GM21529 (cell line): ENCODE results near the gene CCDC97.

ENCODE experiments used
- ATAC-seq: cut with Tn5 transposase; IDR thresholded peaks from one replicate; pipeline ENCODE4 v1.9.1; 2021; ENCODE audit not compliant: unreplicated experiment

Gene CCDC97

DNA sequence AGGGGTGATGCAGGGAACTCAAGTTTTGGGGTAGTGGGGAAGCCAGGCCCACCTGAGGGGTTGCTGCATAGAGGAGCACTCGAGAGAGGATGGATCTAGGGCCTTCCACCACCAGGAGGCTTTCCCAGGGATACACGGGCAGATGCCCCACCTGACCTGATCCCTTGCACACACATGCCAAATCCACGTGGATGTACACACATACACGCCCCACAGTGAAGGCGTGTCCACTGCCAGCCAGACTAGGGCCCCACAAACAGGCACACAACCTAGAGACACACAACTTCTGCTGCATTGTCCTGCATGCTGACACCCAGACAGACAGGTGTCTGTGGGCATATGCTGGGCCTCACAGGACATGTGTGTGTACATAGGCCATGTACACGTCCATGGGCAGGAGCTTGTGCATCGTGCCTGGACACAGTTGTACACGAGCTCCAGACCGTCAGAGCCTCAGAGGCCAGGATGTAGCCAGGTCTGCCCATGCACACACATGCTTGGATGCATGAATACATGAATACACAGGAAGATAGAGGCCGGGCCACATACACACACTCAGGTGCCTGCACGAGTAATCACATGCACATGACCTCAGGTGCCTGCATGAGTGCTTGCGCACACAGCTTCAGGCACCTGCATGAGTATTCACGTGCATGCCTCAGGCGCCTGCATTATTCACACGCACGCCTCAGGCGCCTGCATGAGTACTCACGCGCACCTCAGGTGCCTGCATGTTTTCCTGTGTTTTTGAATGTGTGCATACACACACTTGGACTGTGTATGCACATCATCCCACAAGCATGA lies 8.9 kb downstream of the CCDC97 start:
- no peak for ATAC-seq

DNA sequence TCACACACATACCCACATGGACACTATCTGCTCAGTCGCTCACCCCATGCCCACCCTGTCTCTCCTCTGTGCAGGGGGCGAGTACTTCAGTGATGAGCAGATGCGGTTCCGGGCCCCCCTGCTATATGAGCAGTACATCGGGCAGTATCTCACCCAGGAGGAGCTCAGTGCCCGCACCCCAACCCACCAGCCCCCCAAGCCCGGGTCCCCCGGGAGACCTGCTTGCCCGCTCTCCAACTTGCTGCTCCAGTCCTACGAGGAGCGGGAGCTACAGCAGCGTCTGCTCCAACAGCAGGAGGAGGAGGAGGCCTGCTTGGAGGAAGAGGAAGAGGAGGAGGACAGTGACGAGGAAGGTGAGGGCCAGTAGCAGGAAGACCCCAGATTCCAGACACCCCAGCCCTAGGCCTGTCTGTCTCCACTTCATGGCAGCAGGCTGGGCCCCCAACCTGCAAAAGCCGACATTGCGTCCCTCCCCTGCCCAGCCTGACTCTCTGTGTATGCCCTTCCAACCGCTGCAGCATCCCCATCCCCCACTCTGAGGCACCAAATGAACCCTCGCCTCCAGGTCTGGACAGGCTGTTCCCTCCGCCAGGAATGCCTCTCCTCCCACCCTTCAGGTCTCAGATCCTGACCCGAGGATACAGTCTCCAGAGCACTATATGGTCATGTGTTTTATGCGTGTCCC lies 9.7 kb downstream of the CCDC97 start:
- no peak for ATAC-seq

- no peak for ATAC-seq
These were observed 10.2 kb downstream of the CCDC97 start for GRCh38 chr19:41320185-41320518.

DNA sequence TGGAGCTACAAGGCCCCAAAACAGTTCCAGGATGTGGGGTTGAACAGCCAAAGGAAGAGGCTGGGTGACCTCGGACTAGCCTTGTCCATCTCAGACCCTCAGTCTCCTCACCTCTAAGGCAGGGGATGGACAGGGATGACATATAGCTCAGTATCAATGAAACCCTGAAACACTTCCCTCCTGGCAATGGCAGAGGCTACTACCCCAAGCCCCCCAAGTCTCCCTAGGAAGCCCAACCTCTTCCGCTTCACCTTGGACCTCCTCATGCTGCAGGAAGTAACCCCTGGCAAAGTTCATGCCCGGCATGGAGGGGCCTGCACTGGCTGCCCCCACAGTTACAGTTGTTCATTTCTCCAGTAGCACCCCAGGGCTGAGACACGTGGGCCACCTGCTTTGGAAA lies 10.6 kb downstream of the CCDC97 start:
- no peak for ATAC-seq

GRCh38 chr19:41321204-41321599 lies 11.2 kb downstream of the CCDC97 start:
- no peak for ATAC-seq

DNA sequence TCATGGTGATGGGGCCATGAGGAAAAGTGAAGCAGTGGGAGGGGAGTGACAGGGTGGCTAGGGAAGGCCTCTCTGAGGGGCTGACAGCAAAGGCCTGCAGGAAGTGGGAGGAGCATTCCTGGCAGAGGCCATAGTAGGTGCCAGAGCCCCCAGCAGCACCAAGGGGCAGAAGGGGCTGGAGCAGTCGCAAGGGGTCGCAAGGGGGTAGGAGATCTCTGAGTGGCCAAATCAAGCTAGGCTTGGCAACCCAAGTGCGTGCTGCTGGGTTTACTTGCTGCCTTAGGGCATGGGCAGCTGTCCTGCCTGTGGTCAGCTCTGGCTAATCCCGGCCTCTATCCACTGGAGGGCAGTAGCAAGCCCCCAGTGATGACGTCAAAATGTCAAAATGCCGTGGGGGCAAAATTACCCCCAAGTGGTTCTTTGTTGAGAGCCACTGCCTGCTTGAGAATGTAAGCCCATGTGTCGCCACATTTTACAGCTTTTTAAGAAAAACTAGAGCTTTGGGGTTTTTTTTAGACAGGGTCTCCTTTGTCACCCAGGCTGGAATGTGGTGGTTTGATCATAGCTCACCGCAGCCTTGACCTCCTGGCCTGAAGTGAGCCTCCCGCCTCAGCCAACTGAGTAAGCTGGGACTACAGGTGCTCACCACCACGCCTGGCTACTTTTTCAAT lies 11.8 kb downstream of the CCDC97 start:
- ATAC-seq = no peak

DNA sequence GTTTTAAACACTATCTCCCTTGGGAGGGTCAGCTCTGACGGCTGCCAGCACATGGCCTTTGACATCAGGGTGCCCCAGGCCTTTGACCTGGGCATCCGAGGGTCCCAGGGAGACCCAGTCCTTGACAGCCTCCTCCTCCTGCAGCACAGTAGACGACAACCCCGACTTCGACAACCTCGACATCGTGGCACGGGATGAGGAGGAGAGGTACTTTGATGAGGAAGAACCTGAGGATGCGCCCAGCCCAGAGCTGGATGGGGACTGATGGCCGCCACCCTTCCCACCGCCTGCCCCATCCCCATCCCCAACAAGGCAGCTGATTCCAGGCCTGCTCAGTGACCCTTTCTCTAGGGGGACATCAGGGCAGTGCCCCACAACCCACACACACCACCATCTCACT lies 12.5 kb downstream of the CCDC97 start:
- no peak for ATAC-seq

DNA sequence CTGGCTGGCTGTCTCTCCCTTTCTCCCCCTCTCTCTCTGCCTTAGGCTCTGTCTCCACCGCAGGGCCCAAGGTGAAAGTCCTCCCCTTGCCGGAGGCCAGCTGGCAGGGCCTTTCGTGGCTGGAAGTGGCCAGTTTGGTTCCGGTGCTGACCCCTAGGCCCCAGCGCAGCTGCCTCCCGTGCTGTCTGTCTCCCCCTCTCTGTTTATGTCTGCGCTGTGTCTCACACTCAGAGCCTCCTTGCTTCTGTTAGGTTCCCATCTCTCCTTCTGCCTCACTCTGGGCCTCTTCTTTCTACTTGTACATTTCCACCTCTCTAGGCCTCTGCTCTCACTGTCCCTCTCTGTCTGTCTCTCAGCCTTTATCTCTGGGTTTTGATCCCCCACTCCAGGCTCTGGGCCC lies 13.1 kb downstream of the CCDC97 start:
- ATAC-seq = no peak

DNA sequence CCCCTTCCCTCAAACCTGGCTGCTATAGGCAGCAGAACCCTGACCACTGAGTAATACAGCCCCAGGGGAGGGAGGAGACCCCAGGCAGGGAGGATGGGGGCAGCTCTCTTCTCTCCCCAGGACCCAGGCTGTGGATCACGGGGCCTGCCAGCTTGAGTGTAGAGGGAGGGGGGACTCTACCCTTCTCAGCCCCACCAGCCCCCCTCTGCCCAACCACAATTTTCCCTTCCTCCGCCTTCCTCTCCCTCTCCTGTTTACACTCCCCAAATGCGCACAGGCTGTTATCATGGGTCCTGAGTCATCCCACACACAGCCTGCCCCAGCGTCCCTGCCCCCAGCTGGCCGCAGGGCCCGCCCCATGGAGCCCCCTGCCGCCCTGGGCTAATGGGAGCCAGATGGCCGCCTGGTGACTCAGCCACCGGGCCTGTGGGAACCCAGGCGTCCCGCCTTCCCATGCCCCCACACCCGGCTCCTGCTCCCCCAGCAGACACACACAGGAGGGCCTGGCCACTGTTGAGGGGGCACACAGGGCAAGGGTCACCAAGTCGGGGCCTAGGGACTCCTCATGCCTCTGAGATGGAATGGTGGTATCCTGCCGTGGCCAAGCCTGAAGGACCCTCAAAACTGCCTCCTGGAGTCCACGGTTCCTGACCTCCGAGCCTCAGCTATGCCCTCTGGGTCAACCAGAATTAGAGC lies 13.6 kb downstream of the CCDC97 start:
- no peak for ATAC-seq

- no peak for ATAC-seq
These were observed 14.3 kb downstream of the CCDC97 start for GRCh38 chr19:41324231-41324702.

DNA sequence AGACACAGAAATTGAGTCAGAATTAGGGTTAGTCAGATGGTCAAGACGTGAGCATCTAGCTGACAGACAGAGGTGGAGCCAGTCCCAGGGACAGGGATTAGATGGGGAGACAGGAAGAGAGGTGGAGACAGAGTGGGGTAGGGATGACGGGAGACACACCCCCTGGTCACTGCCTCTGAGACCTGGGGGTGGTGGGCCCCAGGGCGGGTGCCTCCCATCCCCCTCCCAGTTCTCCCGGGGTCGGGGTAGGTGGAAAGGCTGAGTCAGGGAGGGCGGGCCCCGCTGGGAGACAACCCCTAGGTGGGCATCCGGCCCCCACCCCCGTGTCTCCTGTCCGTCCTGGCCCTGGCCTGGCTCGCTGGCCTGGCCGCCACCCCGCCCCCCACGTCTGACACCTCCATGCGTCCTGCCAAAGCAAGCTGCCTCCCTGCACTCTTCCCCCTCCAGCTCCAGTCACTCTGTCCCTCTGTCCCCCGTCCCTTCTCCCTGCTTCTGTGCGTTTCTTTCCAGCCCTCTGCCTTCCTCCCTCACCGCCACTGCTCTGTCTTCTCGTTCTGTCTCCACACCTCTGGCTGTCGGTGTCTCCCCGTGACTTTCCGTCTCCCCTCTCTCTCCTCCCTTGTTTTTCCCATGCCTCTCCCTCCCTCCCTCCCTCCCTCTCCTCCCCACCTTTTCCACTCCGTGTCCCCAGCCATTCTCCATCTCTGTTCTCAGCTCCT lies 15.1 kb downstream of the CCDC97 start:
- ATAC-seq = no peak

DNA sequence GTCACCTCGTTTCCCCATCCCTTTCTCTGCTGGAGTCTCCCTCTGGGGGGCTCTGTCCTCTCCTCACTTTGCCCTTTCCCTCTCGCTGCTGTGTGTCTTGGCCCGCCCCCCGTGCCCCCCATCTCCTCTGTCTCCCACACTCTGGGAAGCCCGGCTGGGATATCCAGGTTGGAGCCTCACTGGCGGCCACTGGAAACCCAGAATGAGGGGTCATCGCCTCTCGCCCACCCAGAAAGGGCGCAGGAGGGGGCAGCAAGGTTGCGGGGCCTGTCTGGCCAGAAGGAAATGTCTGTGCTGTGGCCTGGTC lies 15.6 kb downstream of the CCDC97 start:
- no peak for ATAC-seq

DNA sequence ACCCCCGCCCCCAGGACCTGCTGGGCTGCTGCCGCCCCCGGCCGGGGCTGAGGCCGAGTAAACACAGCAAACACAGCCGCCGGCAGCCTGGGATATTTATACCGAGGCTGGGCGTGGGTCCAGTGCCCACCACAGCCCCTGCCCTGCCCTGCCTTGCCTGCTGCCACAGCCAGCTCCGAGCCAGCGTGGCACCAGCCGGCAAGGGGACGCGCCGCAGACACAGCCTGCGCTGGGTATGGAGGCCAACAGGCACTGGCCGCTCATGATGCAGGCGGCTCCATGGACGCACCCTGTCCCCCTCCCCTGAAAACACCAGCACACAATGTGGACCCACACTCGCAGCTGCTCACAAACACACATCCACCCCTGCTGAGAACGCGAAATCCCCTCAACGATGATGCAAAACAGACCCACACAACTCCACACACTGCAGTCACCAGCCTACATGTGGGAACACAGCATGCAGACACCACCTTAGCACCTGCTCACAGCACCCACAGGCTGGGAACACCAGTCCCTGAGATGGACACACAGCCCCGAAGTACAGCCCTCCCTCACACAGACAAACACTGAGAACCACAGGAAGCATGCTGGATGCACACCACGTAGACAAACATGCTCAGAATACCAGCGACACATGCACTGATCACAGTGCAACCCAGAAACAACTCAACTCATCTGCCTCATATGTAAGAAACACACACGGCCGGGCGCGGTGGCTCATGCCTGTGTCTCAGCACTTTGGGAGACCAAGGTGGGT lies 16.2 kb downstream of the CCDC97 start:
- no peak for ATAC-seq

GRCh38 chr19:41327076-41327575 lies 17.2 kb downstream of the CCDC97 start:
- ATAC-seq = no peak

- ATAC-seq = peak; percentile 46
These were observed 17.7 kb downstream of the CCDC97 start for GRCh38 chr19:41327576-41328156.

DNA sequence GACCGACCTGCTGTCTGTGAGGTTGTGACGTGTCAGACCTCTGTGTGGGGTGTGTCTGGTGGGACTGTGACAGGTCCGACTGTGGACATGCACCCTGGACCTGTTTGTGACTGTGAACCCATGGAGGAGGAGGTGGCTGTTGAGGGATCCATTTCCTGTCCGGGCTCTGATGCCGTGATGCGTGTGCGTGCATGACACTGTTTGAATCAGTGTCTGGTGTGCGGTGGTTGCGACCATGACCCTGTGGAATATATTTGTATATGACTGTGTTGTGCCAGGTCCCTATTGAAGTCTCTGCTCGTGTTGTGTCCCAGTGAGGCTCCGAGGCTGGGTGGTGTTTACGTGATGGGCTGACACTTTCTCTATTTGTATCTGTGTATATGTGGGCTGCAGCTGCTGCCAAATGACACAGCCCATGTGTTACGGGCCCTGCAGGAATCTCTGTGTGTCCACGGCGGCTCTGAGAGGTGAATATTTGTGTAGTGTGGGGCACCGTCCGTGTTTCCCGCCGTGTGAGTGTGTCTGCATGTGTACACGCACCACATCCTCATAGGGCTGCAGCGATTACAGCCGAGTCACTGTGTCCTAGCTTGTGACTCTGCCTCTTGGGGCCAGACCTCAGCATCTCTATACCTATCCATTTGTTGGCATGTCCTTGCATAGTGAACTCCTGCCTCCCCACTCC lies 18.3 kb downstream of the CCDC97 start:
- no peak for ATAC-seq

- no peak for ATAC-seq
These were observed 18.9 kb downstream of the CCDC97 start for GRCh38 chr19:41328842-41329225.

- no peak for ATAC-seq
These were observed 20.5 kb downstream of the CCDC97 start for GRCh38 chr19:41330481-41330880.
